Left lobe of liver (tissue), 2 donors: Measurements from ENCODE around the gene ACER2. TPM values are rescaled to one million over a fixed set of nuclear protein-coding genes. Genes with fewer than 3 reads are reported as not detected.
"Not testable (repeated sequence)": the region's sequence is repeated elsewhere in the genome, so short reads cannot be mapped to it uniquely, and the experiment has no call there.

ENCODE experiments used
- ATAC-seq: fragments of 200-7000 bp; cut with Tn5 transposase; one replicate; pipeline ENCODE4 v1.9.1; 2020; ENCODE audit warnings: mild to moderate bottlenecking, moderate library complexity
- DNase-seq: peaks from one replicate; pipeline ENCODE4 v3.0.0-alpha.2; 2020; ENCODE audit warnings: low spot score
- total RNA-seq: library from RNA; stranded (reverse); gene quantifications from one replicate; pipeline ENCODE4 v1.2.1, GENCODE V29; 2021
- donor health status: DM: no; HTN: no; CAD: no; lungs with moderate emphysema.
- donor health status: DM: no; HTN: yes; CAD: no.

Gene ACER2
- total RNA-seq, 1 donor from 2014 or later, result 2.3 TPM

DNA sequence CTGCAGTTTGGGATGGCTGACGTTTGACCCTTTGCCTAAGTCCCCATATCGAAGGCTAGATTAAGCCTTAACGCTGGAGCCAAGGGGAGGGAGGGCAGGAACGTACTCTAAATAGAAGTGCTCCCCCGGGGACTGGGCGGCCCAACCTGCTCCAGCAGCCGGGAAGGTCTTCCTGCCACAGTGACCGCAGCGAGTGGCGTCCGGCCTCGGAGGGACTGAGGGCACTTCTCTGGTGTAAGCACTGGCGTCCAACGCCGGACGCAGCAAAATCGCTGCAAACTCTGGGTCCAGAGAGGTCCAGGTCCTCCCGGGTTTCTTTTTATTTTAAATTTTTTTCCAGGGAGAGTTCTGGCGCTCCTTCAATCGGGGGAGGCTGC, 505 bp upstream of the ACER2 start:
- ATAC-seq (peak; percentile 45), DNase-seq (no peak)

DNA sequence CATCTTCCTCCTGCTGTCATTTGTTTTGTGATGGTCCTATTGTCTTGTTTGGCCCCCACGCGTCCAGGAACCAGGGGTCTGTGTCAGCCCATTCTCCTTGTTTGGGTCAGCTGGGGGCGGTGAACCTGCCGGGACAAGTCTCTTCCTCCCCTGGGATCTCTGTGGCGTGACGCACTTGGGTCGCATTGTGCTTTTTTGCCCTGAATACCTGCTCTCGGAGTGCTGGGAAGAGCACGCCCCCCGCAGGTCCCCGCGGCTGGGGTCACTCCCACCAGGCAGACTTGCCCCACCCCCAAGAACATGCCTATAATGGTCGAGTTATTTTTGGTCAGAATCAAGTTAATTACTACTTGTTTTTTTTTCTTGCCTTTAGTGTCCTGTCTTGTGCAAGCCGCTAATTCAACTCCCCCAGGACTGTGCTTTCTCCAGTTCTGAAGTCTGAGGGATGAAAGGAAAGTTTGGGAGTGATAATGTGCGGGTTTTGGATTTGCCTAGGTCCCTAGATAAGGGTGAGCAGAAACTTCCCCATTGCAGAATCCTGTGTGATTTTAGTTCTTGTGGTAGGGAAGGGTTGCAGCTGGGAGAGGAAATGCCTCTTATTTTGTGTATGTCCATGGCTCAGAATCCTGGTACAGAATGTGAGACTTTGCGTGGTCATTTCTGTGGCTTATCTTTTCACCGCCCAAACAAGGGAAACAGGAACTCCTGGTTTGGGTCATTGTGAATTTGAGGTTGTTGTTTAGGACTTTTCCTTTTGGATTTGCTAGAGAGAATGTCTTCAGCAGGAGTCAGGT, 789 bp downstream of the ACER2 start:
- DNase-seq, result peak; percentile 46
- ATAC-seq, result peak; percentile 37

DNA sequence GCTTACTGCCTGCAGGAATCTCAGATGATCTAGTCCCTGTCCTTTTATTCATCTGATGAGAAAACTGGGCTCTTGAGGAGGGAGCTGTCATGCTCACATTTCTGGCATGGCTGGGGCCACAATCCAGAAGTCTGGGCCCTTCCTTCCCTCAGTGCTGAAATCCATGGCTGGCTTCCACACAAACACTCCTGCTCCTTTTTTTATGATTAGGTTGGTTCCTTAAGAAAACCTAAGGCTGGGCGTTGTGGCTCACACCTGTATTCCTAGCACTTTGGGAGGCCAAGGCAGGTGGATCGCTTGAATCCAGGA, 1.3 kb downstream of the ACER2 start:
- no peak for ATAC-seq
- DNase-seq, result no peak

DNA sequence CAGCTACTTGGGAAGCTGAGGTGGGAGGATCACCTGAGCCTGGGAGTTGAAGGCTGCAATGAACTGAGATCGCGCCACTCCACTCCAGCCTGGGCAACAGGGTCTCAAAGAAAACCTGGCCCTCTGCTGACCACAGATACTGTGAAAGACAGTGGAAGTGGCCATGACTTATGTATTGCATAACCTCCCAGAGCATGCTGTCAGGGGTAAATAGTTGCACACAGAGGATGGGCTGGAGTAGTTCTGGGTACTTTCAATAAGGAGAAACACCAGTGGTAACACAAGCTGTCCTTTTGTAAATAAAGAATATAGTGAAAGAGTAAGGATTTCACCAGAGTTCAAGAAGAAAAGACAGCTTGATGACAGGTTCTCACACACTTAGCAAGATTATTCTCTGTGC, 1.8 kb downstream of the ACER2 start:
- DNase-seq, result no peak
- no peak for ATAC-seq

DNA sequence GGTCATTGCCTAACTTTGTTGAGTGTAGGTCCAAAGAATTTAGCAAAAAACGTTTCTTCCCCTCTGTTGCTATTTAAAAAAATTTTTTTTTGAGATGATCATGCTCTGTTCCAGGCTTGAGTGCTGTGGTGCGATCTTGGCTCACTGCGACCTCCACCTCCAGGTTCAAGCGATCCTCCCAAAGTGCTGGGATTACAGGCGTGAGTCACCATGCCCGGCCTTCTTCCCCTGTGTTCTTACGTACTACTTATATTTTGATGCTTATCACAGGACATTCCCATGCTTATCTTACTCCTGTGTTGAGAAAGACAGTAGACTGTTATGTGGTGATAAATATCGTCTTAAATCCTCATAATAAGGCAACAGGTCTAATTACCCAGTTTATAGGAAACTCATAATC, 2.5 kb downstream of the ACER2 start:
- DNase-seq (no peak), ATAC-seq (no peak)

DNA sequence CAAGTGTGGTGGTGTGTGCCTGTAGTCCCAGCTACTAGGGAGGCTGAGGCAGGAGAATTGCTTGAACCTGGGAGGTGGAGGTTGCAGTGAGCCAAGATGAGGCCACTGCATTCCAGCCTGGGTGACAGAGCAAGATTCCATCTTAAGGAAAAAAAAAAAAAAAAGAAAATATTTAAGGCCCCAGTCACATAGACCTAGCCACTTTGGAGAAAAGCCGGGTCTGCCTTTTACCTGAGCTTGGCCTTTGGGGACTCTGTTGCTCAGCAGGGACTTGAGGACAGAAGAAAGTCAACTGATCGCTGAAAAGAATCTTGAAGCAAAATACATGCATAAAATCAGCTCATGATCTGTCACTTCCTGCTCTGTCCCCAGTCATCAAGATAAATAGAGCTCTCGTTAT, 4.6 kb downstream of the ACER2 start:
- not testable (repeated sequence) for DNase-seq, ATAC-seq

DNA sequence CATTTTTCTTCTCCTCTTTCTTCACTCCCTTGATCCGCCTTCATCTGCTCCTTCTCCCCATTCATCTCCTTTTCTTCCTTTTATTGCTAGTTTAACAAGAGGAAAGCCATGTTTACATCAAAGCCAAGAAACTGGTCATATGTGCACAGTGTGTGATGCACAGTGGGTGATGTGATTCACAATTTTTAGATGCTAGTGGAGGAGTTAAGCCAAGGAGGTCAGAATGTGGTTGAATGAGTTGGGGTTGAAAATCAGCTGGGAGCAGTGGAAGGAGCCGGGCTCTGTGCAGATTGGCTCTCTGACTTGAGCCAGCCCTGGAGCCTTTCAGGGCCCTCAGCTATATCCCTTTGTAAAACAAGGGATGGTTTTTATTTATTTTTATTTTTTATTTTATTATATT, 7.3 kb downstream of the ACER2 start:
- no peak for ATAC-seq
- DNase-seq, result no peak

DNA sequence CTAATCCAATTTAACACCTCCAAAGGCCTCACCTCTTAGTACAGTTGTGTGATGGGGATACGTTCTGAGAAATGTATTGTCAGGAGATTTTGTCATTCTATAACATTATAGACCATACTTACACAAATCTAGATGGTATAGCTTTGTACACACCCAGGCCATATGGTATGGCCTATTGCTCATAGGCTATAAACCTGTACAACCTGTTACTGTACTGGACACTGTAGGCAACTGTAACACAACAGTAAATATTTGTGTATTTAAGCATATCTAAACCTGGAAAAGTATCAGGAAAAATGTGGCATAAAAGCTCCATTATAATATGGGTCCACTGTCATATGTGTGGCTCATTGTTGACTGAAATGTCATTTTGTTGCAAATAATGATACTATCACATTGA, 12.1 kb downstream of the ACER2 start:
- DNase-seq (no peak), ATAC-seq (no peak)

DNA sequence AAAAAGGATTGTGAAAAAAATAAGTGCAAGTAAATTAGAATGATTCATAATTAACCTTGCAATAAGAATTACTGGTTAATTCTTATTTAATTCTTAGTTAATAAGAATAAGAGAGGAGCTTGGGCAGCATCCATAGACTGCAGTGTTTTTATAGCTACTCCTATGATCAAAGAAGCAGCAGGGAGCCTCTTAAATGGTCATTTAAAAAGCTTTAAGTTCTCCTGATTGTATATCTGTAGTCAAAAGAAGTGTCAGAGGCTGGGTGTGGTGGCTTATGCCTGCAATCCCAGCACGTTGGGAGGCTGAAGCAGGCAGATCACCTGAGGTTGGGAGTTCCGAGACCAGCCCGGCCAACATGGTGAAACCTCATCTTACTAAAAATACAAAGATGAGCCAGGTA, 14.4 kb downstream of the ACER2 start:
- no peak for ATAC-seq
- DNase-seq, result no peak

DNA sequence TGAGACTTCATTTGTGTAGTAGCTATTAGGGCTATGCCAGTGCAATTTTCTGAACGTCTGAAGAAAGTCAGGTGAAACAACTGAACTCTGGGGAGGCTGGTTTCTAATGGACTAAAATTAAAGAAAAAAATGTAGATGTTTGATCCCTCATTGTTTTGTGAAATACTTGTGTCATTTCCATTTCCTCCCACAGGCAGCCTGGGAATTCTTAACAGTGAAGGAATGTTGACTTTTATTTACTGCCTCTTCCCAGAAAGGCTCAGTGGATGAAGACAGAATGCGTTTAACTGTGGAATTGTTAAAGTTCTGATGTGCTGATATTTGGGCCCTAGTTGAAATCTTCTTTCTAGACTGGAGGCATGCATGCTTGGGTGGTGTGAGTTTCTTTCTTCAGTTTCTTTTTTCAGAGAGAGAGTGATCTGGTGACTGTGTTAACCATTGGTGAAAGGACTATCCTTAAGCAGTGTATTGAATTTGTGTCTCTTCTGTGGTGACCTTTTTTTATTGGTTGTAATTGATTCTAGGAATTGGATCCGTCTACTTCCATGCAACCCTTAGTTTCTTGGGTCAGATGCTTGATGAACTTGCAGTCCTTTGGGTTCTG, 15.5 kb downstream of the ACER2 start:
- DNase-seq, result no peak
- no peak for ATAC-seq

DNA sequence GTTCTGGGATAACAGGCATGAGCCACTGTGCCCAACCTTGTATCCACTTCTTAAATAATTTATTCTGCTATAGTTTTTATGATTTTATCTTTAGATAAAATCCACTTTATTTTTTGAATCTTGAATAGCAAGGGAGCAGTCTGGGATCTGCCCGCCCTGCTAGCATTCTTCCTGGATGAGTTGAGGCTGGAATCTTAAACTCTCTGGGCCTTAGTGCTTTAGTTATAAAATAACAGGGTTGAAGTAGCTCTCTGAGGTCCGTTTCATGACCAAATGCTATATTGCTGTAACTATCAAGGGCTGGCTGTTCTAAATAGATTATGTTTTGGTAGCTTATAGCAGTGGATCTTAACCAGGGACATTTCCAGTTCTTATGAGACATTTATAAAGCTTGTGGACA, 20.8 kb downstream of the ACER2 start:
- ATAC-seq, result no peak

DNA sequence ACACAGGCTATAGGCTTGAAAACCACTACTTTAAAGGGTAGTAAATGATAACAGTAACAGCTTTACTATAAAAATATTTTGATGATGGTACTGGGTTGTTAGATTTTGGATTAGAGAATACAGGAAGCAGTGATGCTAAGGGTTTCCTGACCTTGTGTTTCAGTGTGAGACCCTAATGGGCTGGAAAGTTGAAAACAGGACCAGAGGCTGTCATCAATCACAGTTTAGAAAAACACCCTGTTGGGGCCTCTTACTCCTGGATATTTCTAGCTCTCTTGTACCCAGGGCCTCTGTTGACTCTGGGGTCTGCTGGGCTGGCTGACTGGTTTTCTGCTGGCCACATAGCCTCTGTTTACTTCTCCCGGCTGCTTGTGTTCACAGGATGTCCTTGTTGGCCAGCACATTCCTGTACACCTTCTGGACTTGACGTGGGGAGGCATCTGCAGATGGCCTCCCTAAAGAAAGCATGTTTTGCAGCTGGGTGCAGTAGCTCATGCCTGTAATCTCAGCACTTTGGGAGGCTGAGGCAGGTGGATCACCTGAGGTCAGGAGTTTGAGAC, 21.5 kb downstream of the ACER2 start:
- DNase-seq (no peak), ATAC-seq (no peak)

More for the DNA sequence above, 20.8 kb downstream of the ACER2 start:
- no peak for DNase-seq

DNA sequence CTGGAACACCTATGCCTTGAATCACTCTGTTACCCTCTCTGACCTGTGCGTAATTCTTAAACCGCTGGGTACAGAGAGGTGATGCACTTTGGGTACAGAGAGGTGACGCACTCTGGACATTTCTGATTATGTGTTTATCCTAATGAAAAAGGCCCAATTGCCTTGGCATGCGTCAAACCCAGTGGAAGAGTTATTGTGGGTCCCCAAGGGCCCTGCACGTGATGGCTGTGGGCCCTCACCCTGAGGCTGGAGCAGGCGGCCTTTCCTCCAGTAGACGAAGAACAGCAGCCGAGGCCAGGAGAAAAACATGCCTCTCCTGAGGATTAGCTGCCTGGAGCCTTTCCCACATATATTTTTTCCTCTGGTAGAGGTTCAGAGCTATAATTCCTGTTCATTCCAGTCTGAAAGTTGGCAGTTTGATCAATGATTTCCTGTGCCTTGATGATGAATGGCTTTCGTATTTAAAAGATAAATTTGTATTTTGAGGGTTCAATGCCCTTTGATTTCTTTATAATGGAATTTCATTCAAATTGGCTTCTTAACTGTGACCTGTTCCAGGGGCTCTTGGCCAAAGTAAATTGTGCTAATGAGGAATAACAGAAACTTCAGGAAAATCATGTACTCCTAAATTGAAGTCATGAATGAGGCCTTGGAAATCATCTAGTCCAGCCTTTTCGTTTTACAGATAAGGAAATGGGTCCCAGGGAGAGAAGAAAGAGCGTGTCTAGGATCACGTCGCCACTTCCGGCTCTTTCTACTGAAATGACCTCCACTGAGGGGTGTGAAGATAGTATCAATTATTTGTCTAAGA, 22.8 kb downstream of the ACER2 start:
- DNase-seq, result no peak
- ATAC-seq, result peak; percentile 68

DNA sequence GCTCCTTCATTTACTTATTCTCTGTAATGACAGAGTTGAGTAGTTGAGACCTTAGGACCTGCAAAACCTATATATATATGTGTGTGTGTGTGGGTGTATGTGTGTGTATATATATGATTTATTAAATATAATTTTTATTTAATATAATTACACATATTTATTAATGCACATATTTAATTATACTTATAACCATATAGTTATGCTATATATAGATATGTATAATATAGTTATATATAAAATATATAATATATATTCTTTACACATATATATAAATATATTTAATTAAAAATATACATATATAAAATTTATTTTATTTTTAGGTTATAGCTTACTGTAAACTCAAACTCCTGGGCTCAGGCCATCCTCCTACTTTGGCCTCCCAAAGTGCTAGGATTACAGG, 23.7 kb downstream of the ACER2 start:
- DNase-seq (no peak), ATAC-seq (no peak)

DNA sequence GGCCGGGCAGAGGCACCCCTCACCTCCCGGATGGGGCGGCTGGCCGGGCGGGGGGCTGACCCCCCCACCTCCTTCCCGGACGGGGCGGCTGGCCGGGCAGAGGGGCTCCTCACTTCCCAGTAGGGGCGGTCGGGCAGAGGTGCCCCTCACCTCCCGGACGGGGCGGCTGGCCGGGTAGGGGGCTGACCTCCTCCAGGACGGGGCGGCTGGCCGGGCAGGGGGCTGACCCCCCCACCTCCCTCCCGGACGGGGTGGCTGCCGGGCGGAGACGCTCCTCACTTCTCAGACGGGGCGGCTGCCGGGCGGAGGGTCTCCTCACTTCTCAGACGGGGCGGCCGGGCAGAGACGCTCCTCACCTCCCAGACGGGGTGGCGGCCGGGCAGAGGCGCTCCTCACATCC, 24.9 kb downstream of the ACER2 start:
- not testable (repeated sequence) for DNase-seq

DNA sequence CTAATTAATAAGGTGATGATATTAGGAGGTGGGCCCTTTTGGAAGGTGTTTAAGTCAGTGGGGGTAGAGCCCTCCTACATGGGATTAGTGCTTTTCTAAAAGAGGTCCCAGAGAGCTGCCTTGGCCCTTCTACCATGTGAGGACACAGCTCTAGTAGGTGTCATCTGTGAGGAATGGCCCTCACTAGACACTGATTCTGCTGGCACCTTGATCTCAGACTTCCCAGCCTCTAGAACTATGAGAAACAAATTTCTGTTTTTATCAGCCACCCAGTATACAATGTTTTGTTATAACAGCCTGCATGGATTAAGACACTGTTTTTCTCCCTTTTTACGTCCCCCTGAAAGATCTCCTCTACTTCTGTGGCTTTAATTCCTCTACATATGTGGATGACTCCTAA, 31.6 kb downstream of the ACER2 start:
- ATAC-seq, result no peak
- no peak for DNase-seq

More for the DNA sequence above, 24.9 kb downstream of the ACER2 start:
- not testable (repeated sequence) for ATAC-seq

DNA sequence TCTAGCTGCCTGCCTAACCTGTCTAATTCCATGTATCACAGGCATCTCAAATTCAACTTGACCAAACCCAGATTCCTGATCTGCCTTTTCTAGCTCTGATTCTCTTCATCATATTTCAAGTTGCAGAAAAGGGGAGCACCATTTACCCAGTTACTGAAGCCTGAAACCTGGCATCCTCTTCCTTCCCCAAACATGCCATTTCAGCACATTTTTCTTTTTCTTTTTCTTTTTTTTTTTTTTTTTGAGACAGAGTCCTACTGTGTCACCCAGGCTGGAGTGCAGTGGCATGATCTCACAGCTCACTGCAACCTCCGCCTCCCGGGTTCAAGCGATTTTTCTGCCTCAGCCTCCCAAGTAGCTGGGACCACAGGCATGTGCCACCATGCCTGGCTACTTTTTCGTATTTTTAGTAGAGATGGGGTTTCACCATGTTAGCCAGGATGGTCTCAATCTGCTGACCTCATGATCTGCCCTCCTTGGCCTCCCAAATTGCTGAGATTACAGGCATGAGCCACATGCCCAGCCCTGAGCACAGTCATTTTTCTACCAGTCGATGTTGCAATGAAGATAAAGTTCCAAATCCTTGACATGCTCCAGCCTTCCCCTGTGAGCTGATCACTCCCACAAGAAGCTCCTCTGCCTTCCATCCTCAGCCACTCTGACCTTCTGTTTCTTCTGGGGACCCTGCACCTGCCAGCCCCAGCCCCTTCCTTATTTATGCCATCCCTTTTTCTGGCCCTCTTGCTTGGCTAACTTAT, 32.2 kb downstream of the ACER2 start:
- ATAC-seq (no peak), DNase-seq (no peak)

DNA sequence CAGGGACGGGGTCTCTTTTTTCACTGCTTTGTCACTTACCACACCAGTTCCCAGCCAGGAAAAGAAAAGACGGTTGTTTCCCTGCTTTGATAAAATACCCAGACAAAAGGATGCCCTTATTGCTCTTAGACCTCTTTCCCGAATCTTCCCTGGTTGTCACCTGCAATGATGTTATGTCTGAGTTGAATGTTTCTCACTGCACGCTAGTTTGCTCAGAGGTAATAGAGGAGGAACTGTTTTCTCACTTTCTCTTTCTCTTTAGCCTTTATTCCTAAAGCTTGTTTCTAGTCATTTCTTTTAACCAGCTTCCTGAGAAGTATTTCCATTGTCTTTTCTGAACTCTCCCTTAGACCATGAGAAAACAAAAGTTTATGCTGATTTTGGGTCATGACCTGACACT, 32.9 kb downstream of the ACER2 start:
- DNase-seq (no peak), ATAC-seq (no peak)

DNA sequence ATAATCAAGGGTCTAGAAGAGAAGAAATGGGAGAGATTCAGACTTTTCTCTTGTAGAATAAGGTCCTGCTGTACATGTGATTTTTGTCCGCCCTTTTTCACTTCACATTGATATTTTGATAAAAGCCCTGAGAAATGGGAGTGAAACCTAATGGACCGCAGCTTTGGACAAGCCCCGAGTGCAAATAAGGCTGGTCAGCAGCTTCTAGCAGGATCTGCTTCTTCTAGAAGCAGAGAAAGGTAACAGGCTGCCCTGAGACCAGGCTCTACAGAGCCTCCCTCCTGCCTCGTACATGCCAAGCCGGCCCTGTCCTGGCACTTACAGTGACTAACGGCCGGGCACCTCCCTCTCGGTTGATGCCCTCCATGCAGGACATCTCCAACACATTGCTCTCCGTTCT, 33.4 kb downstream of the ACER2 start:
- no peak for DNase-seq
- no peak for ATAC-seq

DNA sequence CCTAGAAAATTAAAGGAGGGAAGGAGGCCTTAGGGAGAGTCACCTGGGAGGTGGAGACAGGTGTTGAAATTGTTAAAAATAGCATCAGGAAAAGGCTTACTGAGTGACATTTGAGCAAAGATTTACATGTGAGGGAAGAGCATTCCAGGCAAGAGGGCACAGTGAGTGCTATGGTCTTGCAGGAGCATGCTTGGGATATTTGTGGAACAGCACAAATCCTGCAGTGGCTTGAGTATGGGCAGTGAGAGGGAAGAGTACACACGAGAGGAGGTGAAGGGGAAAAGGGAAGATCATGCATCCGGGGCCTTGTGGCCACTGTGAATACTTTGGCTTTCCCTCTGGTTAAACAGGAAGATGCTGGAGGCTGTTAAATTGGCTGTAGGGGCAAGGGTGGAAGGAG, 36.6 kb downstream of the ACER2 start:
- ATAC-seq, result no peak
- DNase-seq, result no peak

DNA sequence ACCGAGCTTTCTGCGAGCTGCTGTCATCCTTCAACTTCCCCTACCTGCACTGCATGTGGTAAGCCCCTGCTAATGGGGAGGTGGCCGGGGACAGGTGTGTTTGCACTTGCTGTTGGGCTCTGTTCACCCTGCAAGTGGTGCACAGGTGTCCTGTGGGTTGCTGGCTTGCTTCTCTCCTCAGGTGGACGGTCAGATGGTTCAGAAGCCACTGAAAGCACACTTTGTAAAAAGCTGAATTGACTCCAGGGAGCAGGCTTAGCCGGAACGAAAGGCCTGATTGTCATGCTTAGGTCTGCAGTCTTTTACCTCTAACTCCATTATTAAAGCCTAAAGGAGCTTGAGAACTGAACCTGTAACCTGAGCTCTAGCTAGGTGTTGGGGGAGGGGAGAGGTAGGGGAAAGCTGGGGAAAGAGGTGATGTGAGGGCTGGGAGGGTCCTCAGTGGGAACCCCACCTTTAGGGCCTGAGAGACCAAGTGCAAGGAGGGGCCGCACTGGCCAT, 37.6 kb downstream of the ACER2 start:
- ATAC-seq (no peak), DNase-seq (no peak)
